ENCODE data around the gene NAV3. TPM values are rescaled to one million over a fixed set of nuclear protein-coding genes. Genes with fewer than 3 reads are reported as not detected.
A peak's percentile ranks its signal among the peaks of the same experiment; 100 is the strongest.

The NAV3 gene
- total and polyA plus RNA-seq, 4 donors = 0.22 to 1.7 (median 0.71) TPM

- H3K27me3 ChIP-seq (ENCODE audit: control insufficient read depth in 4 of 4, insufficient read depth in 4 of 4, low read length in 3 of 4) = no peaks in the 10 kb centered on the region
- DNase-seq (ENCODE audit: low spot score) = no peak
- TF ChIP-seq ZBTB33 (IDR thresholded peaks at IDR 0.05) = no peak
- H3K27ac ChIP-seq (ENCODE audit: low read depth in 1 of 2, low read length in 2 of 2) = no peak overlapping the region
- peaks cover 0 to 8% (median 7%) of the 10 kb centered on the region in 4 donors for H3K4me1 ChIP-seq (ENCODE audit: control insufficient read depth in 4 of 4, insufficient read depth in 4 of 4, low read length in 3 of 4)
- no peaks in the 10 kb centered on the region for H3K36me3 ChIP-seq (ENCODE audit: control insufficient read depth in 4 of 4, insufficient read depth in 3 of 4, low read depth in 1 of 4, low read length in 3 of 4)
- 68% methylated on average over 2 of the region's 2 CpGs for WGBS
- H3K4me3 ChIP-seq (ENCODE audit: low read depth in 1 of 3, low read length in 3 of 3) = no peak overlapping the region
- no peaks in the 10 kb centered on the region for H3K9me3 ChIP-seq (ENCODE audit: control insufficient read depth in 4 of 4, low read length in 3 of 4)
- H3K9ac ChIP-seq (ENCODE audit: low read depth in 1 of 2, low read length in 2 of 2) = no peak overlapping the region
Observed at GRCh38 chr12:77847060-77847541, 16.4 kb downstream of the NAV3 start.

GRCh38 chr12:77847680-77848431, 17.2 kb downstream of the NAV3 start:
- Histone ChIP-seq H3K27ac (ENCODE audit: low read depth in 1 of 2, low read length in 2 of 2) (no peak overlapping the region), H3K4me3 (ENCODE audit: low read depth in 1 of 3, low read length in 3 of 3) (no peak overlapping the region), H3K9me3 (ENCODE audit: control insufficient read depth in 4 of 4, low read length in 3 of 4) (no peaks in the 10 kb centered on the region), H3K27me3 (ENCODE audit: control insufficient read depth in 4 of 4, insufficient read depth in 4 of 4, low read length in 3 of 4) (no peaks in the 10 kb centered on the region), H3K9ac (ENCODE audit: low read depth in 1 of 2, low read length in 2 of 2) (no peak overlapping the region), H3K36me3 (ENCODE audit: control insufficient read depth in 4 of 4, insufficient read depth in 3 of 4, low read depth in 1 of 4, low read length in 3 of 4) (no peaks in the 10 kb centered on the region), H3K4me1 (ENCODE audit: control insufficient read depth in 4 of 4, insufficient read depth in 4 of 4, low read length in 3 of 4) (peaks cover 0 to 2% (median under 1%) of the 10 kb centered on the region in 4 donors)
- no peak for DNase-seq (ENCODE audit: low spot score)
- 54% methylated on average over 3 of the region's 3 CpGs for WGBS
- TF ChIP-seq YY1 (IDR thresholded peaks at IDR 0.05) = peak; percentile 17
- no peak for TF ChIP-seq SP1 (IDR thresholded peaks at IDR 0.05)
- no peak for TF ChIP-seq CTCF (IDR thresholded peaks at IDR 0.05; ENCODE audit: low read depth, low read length, missing input control)
- no peak for TF ChIP-seq HNF4A (conservative IDR thresholded peaks at IDR 0.05)

GRCh38 chr12:77850129-77850528, 19.4 kb downstream of the NAV3 start:
- Histone ChIP-seq H3K36me3 (ENCODE audit: control insufficient read depth in 4 of 4, insufficient read depth in 3 of 4, low read depth in 1 of 4, low read length in 3 of 4) (no peaks in the 10 kb centered on the region), H3K9ac (ENCODE audit: low read depth in 1 of 2, low read length in 2 of 2) (no peak overlapping the region), H3K27me3 (ENCODE audit: control insufficient read depth in 4 of 4, insufficient read depth in 4 of 4, low read length in 3 of 4) (no peaks in the 10 kb centered on the region), H3K4me3 (ENCODE audit: low read depth in 1 of 3, low read length in 3 of 3) (no peak overlapping the region), H3K4me1 (ENCODE audit: control insufficient read depth in 4 of 4, insufficient read depth in 4 of 4, low read length in 3 of 4) (no peaks in the 10 kb centered on the region), H3K9me3 (ENCODE audit: control insufficient read depth in 4 of 4, low read length in 3 of 4) (no peaks in the 10 kb centered on the region), H3K27ac (ENCODE audit: low read depth in 1 of 2, low read length in 2 of 2) (no peak overlapping the region)
- DNase-seq (ENCODE audit: low spot score) = no peak
- WGBS = 88% methylated on average over 2 of the region's 2 CpGs
- TF ChIP-seq HNF4G (IDR thresholded peaks at IDR 0.05) (no peak), CTCF (IDR thresholded peaks at IDR 0.05; ENCODE audit: low read depth, low read length, missing input control) (no peak), RXRA (IDR thresholded peaks at IDR 0.05) (no peak), YY1 (IDR thresholded peaks at IDR 0.05) (no peak), ZBTB33 (IDR thresholded peaks at IDR 0.05) (no peak), GABPA (IDR thresholded peaks at IDR 0.05 in 1 of 2, conservative IDR thresholded peaks at IDR 0.05 in 1 of 2) (no peak), NR2F2 (IDR thresholded peaks at IDR 0.05) (no peak), MAX (IDR thresholded peaks at IDR 0.05) (no peak), RAD21 (IDR thresholded peaks at IDR 0.05) (no peak), EGR1 (IDR thresholded peaks at IDR 0.05; ENCODE audit: low read depth in 2 of 2) (no peak), TAF1 (conservative IDR thresholded peaks at IDR 0.05) (no peak), HNF4A (conservative IDR thresholded peaks at IDR 0.05) (no peak)
